ENCODE results near the gene ZNF492. TPM values are rescaled to one million over a fixed set of nuclear protein-coding genes. Genes with fewer than 3 reads are reported as not detected.
"Not testable (repeated sequence)": the region's sequence is repeated elsewhere in the genome, so short reads cannot be mapped to it uniquely, and the experiment has no call there.

The ZNF492 gene
- total RNA-seq, 1 donor from 2014 or later = 0.39 TPM

- not testable (repeated sequence) for DNase-seq (ENCODE audit: low read depth in 2 of 2)
These were observed 16.9 kb upstream of the ZNF492 start for GRCh38 chr19:22617181-22617580.

GRCh38 chr19:22617614-22618320 lies 16.4 kb upstream of the ZNF492 start:
- no peak for DNase-seq (ENCODE audit: low read depth in 2 of 2)

- no peak for DNase-seq (ENCODE audit: low read depth in 2 of 2)
These were observed 14.8 kb upstream of the ZNF492 start for GRCh38 chr19:22619371-22619770.

- DNase-seq (ENCODE audit: low read depth in 2 of 2) = no peak
These were observed 14.2 kb upstream of the ZNF492 start for GRCh38 chr19:22619932-22620331.

- DNase-seq (ENCODE audit: low read depth in 2 of 2) = no peak
These were observed 13.7 kb upstream of the ZNF492 start for GRCh38 chr19:22620401-22620800.

GRCh38 chr19:22620912-22621311 lies 13.2 kb upstream of the ZNF492 start:
- DNase-seq (ENCODE audit: low read depth in 2 of 2) = no peak

GRCh38 chr19:22622020-22622419 lies 12.1 kb upstream of the ZNF492 start:
- DNase-seq (ENCODE audit: low read depth in 2 of 2) = no peak

- DNase-seq (ENCODE audit: low read depth in 2 of 2) = no peak
These were observed 11.0 kb upstream of the ZNF492 start for GRCh38 chr19:22622901-22623840.

GRCh38 chr19:22623841-22624221 lies 10.3 kb upstream of the ZNF492 start:
- DNase-seq (ENCODE audit: low read depth in 2 of 2) = no peak

GRCh38 chr19:22625266-22626035 lies 8.7 kb upstream of the ZNF492 start:
- no peak for DNase-seq (ENCODE audit: low read depth in 2 of 2)

GRCh38 chr19:22627526-22627925 lies 6.6 kb upstream of the ZNF492 start:
- no peak for DNase-seq (ENCODE audit: low read depth in 2 of 2)

- no peak for DNase-seq (ENCODE audit: low read depth in 2 of 2)
These were observed 5.7 kb upstream of the ZNF492 start for GRCh38 chr19:22628401-22628800.

- DNase-seq (ENCODE audit: low read depth in 2 of 2) = no peak
These were observed 315 bp downstream of the ZNF492 start for GRCh38 chr19:22634450-22634827.

- DNase-seq (ENCODE audit: low read depth in 2 of 2) = not testable (repeated sequence)
These were observed 51.4 kb downstream of the ZNF492 start for GRCh38 chr19:22685493-22685892.

- DNase-seq (ENCODE audit: low read depth in 2 of 2) = not testable (repeated sequence)
These were observed 68.5 kb downstream of the ZNF492 start for GRCh38 chr19:22702661-22703060.

- not testable (repeated sequence) for DNase-seq (ENCODE audit: low read depth in 2 of 2)
These were observed 69.0 kb downstream of the ZNF492 start for GRCh38 chr19:22703096-22703495.

GRCh38 chr19:22708983-22709382 lies 74.9 kb downstream of the ZNF492 start:
- no peak for DNase-seq (ENCODE audit: low read depth in 2 of 2)

Other genes starting within 250 kb of the ZNF492 start
- gene ZNF98, start 212.0 kb upstream of the ZNF492 start, total RNA-seq = 0.13 TPM in 1 of 2 replicates, not detected in the other
- gene ZNF99, start 149.8 kb downstream of the ZNF492 start, total RNA-seq = not detected in 2 replicates
- not detected in 2 replicates for gene ZNF723, start 198.0 kb downstream of the ZNF492 start, total RNA-seq